Activated T-helper 2 cell treated with anti-CD3 and anti-CD28 coated beads, Interferon-gamma antibody, Interleukin-2, Interleukin-4, amounts not matched to agents 10 μg/mL and 5 μg/mL and 100 μg/mL, durations not matched to agents 14 hours and 24 hours and 36 hours (primary cell): ENCODE results near the gene ZSCAN5B. TPM values are rescaled to one million over a fixed set of nuclear protein-coding genes. Genes with fewer than 3 reads are reported as not detected.
"Not testable (repeated sequence)": the region's sequence is repeated elsewhere in the genome, so short reads cannot be mapped to it uniquely, and the experiment has no call there.

Experiments
- DNase-seq: peaks from one replicate; pipeline ENCODE4 v3.0.0; 2021; ENCODE audit warnings: low spot score
- H3K27ac Mint-ChIP-seq: one replicate; pipeline ENCODE4 v1.8.0; 2021; ENCODE audit warnings: mixed read lengths
- H3K27me3 Mint-ChIP-seq: one replicate; pipeline ENCODE4 v1.8.0; 2021; ENCODE audit warnings: low read depth, mixed read lengths
- H3K36me3 Mint-ChIP-seq: one replicate; pipeline ENCODE4 v1.8.0; 2021; ENCODE audit warnings: low read depth, mixed read lengths
- H3K4me1 Mint-ChIP-seq: one replicate; pipeline ENCODE4 v1.8.0; 2021; ENCODE audit warnings: low read depth, mixed read lengths
- H3K4me3 Mint-ChIP-seq: one replicate; pipeline ENCODE4 v1.8.0; 2021; ENCODE audit warnings: low read depth, mild to moderate bottlenecking, moderate library complexity, mixed read lengths
- H3K9me3 Mint-ChIP-seq: one replicate; pipeline ENCODE4 v1.8.0; 2021; ENCODE audit warnings: mixed read lengths
- intact Hi-C: fragments of 100-400 bp; cut with micrococcal nuclease; formaldehyde crosslinking; loops from one replicate; pipeline ENCODE4 v1.15.1; 2023
- total RNA-seq: library from RNA; stranded (reverse); gene quantifications from 2 replicates; pipeline ENCODE4 v1.2.3, GENCODE V29; 2022

Gene ZSCAN5B, protein sequence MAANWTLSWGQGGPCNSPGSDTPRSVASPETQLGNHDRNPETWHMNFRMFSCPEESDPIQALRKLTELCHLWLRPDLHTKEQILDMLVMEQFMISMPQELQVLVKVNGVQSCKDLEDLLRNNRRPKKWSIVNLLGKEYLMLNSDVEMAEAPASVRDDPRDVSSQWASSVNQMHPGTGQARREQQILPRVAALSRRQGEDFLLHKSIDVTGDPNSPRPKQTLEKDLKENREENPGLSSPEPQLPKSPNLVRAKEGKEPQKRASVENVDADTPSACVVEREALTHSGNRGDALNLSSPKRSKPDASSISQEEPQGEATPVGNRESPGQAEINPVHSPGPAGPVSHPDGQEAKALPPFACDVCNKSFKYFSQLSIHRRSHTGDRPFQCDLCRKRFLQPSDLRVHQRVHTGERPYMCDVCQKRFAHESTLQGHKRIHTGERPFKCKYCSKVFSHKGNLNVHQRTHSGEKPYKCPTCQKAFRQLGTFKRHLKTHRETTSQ
- total RNA-seq = not detected in 2 replicates

DNA sequence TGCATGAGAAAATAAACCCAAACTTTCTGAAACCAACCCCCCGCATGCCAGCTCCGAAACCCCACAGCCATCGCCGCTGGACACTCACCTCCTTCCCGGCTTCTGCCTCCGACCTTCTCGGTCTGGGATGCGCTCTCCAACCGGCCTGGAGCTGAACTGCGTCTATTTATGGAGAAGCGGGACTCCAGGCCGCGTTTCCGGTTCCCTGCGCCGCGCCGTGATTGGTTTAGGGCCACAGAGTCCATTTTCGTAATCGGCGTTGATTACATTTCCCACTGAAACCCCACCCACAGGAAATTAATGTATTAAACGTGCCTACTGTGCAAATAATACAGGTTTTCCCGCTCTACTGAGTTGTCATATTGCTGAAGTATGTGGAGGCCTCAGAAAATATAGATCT is at the start of gene ZSCAN5B:
Gene ZSCAN5B (minus strand): TSS at position 138 of the 400 bp plus-strand sequence. CDS start 4,731 bp downstream, outside the sequence.
- H3K27me3 Mint-ChIP-seq, H3K4me3 Mint-ChIP-seq, H3K4me1 Mint-ChIP-seq, DNase-seq, H3K36me3 Mint-ChIP-seq, H3K9me3 Mint-ChIP-seq, H3K27ac Mint-ChIP-seq, intact Hi-C loops: not testable (repeated sequence)

- DNase-seq, H3K27me3 Mint-ChIP-seq, H3K27ac Mint-ChIP-seq, intact Hi-C loops, H3K4me1 Mint-ChIP-seq, H3K4me3 Mint-ChIP-seq, H3K36me3 Mint-ChIP-seq, H3K9me3 Mint-ChIP-seq: not testable (repeated sequence)
Measured at GRCh38 chr19:56245764-56246163, 48.2 kb upstream of the ZSCAN5B start.

GRCh38 chr19:56245121-56245740 is 47.6 kb upstream of the ZSCAN5B start:
- intact Hi-C loops = no loop called here
- Mint-ChIP-seq H3K27ac (no peak overlapping the region), H3K27me3 (no peaks in the 10 kb centered on the region), H3K4me1 (no peaks in the 10 kb centered on the region), H3K9me3 (no peaks in the 10 kb centered on the region), H3K36me3 (no peaks in the 10 kb centered on the region), H3K4me3 (no peak overlapping the region)
- no peak for DNase-seq

DNA sequence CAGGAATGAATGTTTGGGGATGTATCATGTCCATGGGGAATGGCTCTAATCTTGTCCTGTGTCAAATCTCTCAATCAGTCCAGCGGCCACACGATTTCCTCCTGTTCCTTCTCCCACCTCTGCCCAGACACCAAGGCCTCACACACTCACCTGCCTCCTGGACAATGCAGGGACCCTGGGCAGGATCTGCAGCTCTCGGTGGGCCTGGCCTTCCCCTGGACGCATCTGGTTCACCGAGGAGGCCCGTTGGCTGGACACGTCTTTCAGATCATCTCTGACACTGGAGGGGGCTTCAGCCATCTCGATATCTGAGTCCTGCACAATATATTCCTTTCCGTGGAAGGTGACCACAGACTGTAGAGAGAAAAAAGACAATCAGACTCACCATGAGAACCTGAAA is 25.9 kb upstream of the ZSCAN5B start:
- H3K9me3 Mint-ChIP-seq = no peaks in the 10 kb centered on the region
- no peak overlapping the region for H3K27ac Mint-ChIP-seq
- intact Hi-C loops = no loop called here
- H3K36me3 Mint-ChIP-seq = no peaks in the 10 kb centered on the region
- H3K4me1 Mint-ChIP-seq = no peaks in the 10 kb centered on the region
- H3K4me3 Mint-ChIP-seq = no peak overlapping the region
- no peak for DNase-seq
- peaks cover 2% of the 10 kb centered on the region for H3K27me3 Mint-ChIP-seq

- Mint-ChIP-seq H3K36me3 (no peaks in the 10 kb centered on the region), H3K9me3 (no peaks in the 10 kb centered on the region), H3K4me3 (no peak overlapping the region), H3K27ac (no peak overlapping the region), H3K4me1 (no peaks in the 10 kb centered on the region), H3K27me3 (peaks cover 5% of the 10 kb centered on the region)
- intact Hi-C loops = no loop called here
- DNase-seq = no peak
Measured at GRCh38 chr19:56222901-56223300, 25.3 kb upstream of the ZSCAN5B start.

GRCh38 chr19:56221851-56222250 is 24.3 kb upstream of the ZSCAN5B start:
- no peaks in the 10 kb centered on the region for H3K4me1 Mint-ChIP-seq
- no peak for DNase-seq
- intact Hi-C loops = no loop called here
- H3K4me3 Mint-ChIP-seq = no peak overlapping the region
- peaks cover 6% of the 10 kb centered on the region for H3K27me3 Mint-ChIP-seq
- H3K36me3 Mint-ChIP-seq = no peaks in the 10 kb centered on the region
- no peak overlapping the region for H3K27ac Mint-ChIP-seq
- no peaks in the 10 kb centered on the region for H3K9me3 Mint-ChIP-seq

GRCh38 chr19:56221442-56221841 is 23.9 kb upstream of the ZSCAN5B start:
- H3K27me3 Mint-ChIP-seq, H3K4me3 Mint-ChIP-seq, H3K27ac Mint-ChIP-seq, H3K36me3 Mint-ChIP-seq, intact Hi-C loops, H3K4me1 Mint-ChIP-seq, DNase-seq, H3K9me3 Mint-ChIP-seq: not testable (repeated sequence)

GRCh38 chr19:56218961-56219360 is 21.4 kb upstream of the ZSCAN5B start:
- intact Hi-C loops = no loop called here
- H3K27ac Mint-ChIP-seq = no peak overlapping the region
- H3K4me1 Mint-ChIP-seq = no peaks in the 10 kb centered on the region
- no peak for DNase-seq
- no peaks in the 10 kb centered on the region for H3K9me3 Mint-ChIP-seq
- no peaks in the 10 kb centered on the region for H3K36me3 Mint-ChIP-seq
- no peak overlapping the region for H3K4me3 Mint-ChIP-seq
- H3K27me3 Mint-ChIP-seq = peaks cover 6% of the 10 kb centered on the region

- intact Hi-C loops = no loop called here
- H3K27ac Mint-ChIP-seq = no peak overlapping the region
- DNase-seq = no peak
- peaks cover 6% of the 10 kb centered on the region for H3K27me3 Mint-ChIP-seq
- H3K4me1 Mint-ChIP-seq = no peaks in the 10 kb centered on the region
- no peaks in the 10 kb centered on the region for H3K9me3 Mint-ChIP-seq
- no peak overlapping the region for H3K4me3 Mint-ChIP-seq
- no peaks in the 10 kb centered on the region for H3K36me3 Mint-ChIP-seq
Measured at GRCh38 chr19:56217039-56217949, 19.7 kb upstream of the ZSCAN5B start.

DNA sequence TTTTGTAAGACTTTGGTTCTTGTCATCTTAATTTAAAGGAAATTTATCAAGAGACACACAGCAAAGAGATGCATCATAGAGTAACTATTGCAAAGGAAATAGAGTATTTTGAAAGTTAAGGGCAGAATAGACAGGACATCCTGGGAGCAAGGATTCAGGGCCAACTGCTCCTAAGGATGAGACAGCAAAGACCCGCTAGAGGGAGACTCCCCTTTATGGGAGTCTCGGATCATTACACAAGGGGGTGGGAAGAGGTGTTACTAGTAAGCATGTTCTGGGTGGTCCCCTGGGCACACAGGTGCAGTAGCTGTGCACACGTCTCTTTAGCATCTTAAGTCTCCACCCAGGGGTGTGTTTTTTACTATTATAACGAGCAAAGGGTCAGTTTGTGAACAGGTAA is 14.1 kb upstream of the ZSCAN5B start:
- H3K27me3 Mint-ChIP-seq = no peaks in the 10 kb centered on the region
- no peaks in the 10 kb centered on the region for H3K4me1 Mint-ChIP-seq
- H3K27ac Mint-ChIP-seq = no peak overlapping the region
- intact Hi-C loops = no loop called here
- no peaks in the 10 kb centered on the region for H3K9me3 Mint-ChIP-seq
- H3K36me3 Mint-ChIP-seq = no peaks in the 10 kb centered on the region
- no peak for DNase-seq
- no peak overlapping the region for H3K4me3 Mint-ChIP-seq

DNA sequence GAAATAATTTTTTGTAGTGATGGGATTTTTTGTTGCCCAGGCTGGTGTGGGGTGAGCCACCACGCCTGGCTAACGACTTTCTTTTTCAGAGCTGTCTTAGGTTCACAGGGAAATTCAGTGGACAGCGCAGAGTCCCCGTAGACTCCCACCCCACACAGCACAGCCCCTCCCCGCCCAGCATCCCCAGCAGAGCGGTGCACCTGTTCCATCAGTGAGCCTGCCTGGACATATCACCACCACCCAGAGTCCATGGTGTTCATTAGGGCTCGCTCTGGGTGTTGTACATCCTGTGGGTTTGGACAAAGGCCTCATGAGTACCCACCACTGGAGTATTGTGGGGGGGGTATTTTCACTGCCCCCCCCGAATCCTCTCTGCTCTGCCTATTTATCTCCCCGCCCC is 12.5 kb upstream of the ZSCAN5B start:
- DNase-seq, H3K4me3 Mint-ChIP-seq, H3K4me1 Mint-ChIP-seq, H3K27me3 Mint-ChIP-seq, H3K27ac Mint-ChIP-seq, intact Hi-C loops, H3K36me3 Mint-ChIP-seq, H3K9me3 Mint-ChIP-seq: not testable (repeated sequence)

DNA sequence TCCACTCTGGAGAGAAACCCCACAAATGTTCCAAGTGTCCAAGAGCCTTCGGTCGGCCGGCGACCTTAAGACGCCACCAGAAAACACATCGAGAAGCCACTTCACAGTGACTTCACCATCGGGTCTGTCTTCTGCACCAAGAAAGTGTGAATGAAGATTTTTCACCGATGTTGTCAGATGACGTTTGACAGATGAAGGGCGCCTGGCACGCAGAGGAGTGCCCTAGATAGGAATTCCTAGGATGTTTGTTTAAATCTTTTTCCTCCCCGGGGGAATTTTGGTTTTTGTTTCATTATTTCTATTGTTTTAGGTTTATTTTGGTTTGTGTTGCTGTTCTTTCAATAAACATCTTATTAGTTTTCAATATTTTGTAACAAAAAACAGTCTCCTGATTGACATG is 11.5 kb upstream of the ZSCAN5B start:
- DNase-seq = no peak
- Mint-ChIP-seq H3K27me3 (no peaks in the 10 kb centered on the region), H3K4me1 (no peaks in the 10 kb centered on the region), H3K9me3 (no peaks in the 10 kb centered on the region), H3K27ac (no peak overlapping the region), H3K36me3 (no peaks in the 10 kb centered on the region), H3K4me3 (no peak overlapping the region)
- intact Hi-C loops = no loop called here
